ENCODE results near the gene PTPRZ1. TPM values are rescaled to one million over a fixed set of nuclear protein-coding genes. Genes with fewer than 3 reads are reported as not detected.

Gene PTPRZ1
- polyA plus RNA-seq, 1 donor: 3.5 TPM

DNA sequence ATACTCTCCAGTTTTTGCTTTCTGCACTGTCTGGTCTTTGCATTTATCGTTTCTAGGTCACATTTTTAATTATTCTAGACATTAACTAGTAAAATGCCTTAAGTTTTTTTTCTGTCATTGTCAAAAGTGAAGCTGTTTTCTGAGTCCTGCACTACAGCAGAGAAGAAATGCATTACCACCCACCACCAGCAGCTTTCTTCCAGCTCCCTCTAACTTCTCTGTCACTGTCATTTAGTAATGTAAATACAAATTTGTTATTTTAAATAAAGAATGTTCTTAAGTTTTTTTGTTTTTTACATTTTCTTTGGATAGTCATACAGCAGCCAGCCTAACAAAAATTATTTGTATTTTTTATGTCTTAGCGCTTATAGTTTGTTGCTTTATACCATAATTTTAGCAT is 18.8 kb downstream of the PTPRZ1 start:
- no peak for DNase-seq

DNA sequence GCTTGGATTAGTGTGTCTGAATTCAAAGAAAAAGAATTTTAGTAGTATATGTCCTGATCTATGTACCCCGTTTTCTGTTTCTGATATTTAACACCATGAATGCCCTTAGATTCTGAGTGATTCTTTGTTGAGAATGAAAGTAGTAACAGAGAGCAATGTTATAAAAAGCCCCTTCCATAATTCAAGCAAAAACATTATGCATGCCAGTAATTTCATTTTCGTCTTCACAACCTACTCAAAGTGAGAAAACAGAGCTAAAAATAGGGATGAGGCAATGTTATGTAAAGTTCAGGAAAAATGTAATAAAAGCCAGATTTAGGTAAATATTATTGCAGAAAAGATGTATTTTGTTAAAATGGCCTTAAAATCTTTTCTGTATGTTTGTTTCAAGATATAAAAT is 28.1 kb downstream of the PTPRZ1 start:
- no peak for DNase-seq

DNA sequence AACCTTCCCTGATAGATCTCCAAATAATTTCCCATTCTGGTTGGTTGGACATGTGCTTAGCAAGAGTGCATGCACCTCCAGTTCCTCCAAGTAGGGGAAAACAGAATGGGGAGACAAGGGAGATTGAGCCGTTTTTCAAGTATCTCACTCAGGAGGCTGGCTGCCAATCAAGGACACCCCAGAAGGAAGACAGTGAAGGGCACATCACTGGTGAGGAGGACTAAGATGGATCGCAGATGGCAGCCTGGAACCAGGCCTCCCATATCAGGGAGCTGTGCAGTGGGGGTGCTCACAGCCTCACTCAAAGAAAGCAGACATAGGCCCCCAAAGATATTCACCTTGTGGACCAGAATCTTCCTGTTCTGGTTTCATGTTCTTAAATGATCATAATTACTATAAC is 31.2 kb downstream of the PTPRZ1 start:
- no peak for DNase-seq

DNA sequence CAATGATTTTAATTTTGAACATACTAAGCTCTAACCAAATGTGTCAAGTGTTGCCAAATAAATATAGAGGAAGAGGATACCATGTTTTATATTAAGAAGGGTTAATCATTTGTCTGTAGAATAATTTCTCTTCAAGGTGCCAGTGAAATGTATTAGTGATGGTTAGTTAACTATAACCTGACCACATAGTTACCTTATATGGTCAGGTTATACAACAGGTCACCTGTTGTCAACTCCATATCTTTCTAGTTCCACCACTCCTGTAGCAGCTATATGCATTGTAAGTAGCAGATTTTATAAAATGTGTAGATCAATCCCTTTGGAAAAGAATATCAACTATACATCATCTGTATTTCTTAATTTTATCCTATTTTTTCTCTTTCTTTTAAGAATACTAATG is 35.1 kb downstream of the PTPRZ1 start:
- DNase-seq: no peak

DNA sequence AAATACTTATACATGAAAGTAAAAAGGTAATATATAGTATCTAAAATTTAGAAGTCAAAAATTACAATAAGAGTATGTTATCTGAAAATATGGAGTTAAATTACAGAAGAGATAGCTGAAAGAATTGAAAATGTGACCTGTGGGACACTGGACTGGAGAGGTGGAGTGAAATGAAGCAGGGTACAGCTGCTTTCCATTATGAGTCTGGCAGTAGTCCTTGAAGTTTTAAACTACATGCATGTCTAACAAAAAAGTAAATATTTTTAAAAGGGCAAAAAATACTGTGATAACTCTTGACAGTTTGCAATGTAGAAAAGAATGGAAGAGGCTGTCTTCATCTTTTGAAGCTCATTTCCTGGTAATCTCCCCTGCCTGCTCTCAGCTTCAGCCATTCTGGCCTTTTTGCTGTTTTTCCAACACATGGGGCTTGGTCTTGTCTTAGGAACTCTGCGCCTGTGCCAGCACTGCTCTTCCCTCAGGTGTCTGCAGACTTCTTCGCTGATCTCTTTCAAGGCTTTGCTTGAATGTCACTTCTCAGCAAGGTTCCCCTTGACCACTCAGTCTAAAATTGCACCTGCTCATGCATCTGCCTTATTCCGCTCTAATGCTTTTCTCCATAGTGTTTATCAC is 36.9 kb downstream of the PTPRZ1 start:
- DNase-seq: no peak

DNA sequence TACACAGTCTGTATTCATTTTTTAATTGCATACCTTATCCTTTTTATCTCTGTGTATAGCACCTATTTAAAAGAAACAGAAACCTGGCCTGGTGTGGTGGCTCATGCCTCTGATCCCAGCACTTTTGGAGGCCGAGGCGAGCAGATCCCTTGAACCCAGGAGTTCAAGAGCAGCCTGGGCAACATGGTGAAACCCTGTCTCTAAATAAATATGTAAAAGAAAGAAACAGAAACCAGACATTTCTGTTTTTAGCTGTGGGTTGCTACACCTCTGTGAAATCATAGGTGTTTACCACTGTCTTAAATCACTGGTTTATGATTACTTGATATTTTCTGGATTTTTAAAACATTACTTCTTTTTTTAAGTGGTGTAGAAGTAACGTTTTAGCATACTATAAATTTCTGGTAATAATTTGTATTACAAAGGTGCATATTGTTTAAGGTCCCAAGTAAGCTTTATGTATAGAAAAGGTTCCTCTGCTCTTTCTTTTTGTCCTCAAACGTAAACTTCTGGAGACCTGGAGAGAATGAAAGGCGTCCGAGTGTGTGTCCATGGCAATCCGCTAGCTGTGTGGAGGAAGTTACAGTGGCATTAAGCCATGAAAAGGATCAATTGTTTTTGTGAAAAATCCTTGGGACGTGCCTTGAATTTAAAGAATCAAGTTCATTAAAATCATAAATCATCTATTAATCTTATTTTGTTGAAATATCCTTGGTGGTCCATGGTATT is 41.1 kb downstream of the PTPRZ1 start:
- no peak for DNase-seq

DNA sequence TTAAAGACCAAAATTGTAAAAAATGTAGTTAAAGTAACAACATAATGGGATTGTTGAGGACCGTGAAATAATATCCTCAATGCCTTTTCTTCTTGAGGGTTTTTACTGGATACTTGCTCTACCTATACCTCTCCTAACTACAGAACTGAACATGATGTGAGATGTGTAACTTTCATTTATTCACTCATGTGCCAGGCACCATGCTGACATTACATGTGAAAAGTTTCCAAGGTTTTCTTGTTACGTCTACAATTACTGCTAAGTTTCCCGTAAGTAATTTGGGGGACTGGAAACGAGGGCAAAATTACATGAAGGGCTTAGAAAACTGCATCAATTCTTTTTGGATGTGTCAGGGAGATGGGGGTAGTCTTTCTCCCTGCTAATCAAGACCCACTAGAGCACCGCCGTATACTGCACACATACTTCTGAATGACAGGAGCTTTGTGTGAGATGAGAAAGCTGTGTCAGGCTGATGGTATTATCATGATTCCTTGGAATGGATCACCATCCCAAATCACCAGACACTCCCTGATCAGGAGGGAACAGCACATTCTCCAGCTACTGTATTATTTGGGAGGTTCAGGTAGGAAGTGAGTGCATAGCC is 41.8 kb downstream of the PTPRZ1 start:
- DNase-seq: no peak

DNA sequence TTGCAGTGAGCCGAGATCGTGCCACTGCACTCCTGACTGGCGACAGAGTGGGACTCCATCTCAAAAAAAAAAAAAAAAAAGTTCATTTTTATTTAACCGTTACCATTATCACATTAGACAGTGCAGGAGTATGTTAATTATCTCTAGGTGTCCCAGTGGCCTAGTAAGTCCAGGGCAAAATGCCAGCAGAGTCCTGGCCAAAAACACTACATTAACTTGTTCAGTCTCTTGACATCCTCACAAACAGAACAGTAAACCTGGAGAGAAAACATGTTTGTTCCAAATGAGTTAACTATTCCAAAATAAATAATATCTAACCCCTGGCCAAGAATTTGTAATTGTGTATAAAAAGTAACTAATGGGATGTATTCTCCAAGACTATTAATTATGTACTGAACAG is 43.2 kb downstream of the PTPRZ1 start:
- DNase-seq: no peak

DNA sequence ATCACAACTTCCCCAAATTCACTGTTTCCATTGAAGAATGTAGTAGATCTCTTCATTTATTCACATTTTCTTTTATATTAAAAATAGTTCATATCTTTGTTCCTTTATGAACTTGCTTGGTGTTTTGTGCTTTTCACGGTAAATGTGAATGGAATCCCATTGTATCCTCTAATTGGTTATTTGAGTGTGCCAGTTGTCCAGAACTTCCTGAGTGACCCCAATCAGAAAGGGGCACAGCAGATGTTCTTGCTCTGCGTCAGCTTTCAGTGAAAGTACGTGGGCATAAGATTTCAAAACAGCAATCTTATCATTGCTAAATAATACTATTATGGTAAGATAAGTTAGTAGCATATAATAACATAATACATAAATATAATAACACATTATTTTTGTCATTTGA is 47.0 kb downstream of the PTPRZ1 start:
- DNase-seq: no peak

DNA sequence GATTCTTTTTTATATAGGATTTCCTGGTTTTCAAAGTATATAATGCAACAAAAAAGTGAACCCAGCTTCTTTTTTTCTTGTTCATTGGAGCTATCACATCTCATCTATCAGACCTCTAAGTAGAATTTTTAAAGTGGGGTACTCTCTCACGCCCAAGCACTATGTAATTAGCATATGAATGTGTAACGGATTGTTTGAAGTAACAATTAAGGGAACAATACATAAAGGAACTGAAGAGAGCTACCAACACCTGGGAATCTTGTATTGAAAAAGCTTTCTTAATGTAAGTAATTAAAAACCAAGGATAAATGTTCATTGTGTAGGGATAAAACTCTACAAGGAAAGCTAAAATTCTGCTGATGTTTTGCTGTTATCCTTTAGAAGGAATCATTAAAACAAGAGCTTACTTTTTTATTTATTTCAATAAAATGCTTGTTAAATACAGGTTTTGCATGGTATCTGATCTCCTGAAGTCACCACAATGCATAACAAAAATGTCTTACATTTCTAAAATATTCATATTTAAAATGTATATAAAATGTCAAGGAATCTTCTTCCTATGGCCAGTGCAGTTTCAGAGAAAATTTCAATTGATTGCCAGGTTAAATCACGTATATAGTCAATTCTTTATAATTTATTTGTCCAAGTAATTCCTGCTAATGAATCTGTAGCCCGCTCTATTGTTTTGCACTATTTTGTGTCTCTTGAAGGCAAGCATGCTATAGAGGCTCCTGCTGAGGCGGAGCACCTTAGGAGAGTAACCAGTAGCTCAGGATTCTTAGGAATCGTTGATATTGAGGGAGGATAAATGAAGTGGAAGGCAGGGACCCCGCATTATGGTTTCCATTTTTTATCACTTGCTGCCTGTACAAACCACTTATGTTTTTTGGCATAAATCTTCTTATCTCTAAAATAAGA is 51.6 kb downstream of the PTPRZ1 start:
- no peak for DNase-seq

DNA sequence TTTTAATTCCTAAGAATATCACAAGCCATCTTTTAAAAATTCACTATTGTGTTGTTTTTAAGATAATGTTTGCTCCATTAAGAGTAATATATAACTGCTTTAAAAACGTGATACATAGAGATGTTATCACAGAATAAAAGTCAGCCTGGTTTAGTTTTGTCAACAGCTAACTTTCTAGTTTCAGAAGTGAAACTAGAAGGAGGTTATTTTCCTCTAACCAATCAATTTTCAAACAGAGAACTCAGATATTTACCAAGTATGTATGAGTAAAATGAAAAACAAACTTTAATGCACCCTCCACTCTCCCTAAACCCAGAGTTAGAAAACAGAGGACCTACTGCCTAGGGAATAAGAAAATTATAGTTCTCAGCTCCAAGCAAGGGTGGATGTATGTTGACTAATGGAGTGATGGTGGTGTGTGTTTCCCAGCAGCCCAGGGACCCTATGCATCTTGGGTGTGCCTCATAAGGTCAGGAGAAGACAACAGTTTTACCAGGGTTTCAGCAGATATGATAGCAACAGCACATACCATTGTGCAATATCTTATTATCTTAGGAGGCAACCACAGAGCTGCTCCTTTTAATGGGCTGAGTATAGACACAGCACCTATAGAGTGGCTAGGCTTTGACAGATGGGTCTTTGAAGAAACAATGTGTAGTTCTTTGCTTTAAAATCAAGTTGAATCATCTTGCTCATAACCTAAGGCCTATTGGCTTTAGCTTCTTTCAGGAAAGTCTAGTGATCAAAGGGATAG is 58.4 kb downstream of the PTPRZ1 start:
- no peak for DNase-seq

DNA sequence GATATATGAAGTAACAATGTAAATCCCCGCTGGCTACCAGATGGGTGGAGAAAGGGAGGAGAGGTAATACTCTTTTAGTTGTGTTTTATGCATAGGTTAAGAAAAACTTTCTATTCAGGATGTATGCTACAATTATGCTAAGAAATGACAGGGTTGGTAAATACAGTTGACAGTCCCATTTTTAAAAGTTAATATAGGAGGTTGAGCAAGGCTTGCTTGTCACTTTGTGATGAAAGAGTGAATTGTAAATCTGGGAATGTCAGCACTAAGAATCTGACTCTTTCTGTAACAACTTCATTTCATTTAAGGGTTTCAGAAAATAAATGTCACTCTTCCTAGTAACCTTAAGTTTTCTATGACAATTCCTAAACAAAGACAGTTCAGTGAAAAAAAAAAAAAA is 59.8 kb downstream of the PTPRZ1 start:
- DNase-seq: no peak

DNA sequence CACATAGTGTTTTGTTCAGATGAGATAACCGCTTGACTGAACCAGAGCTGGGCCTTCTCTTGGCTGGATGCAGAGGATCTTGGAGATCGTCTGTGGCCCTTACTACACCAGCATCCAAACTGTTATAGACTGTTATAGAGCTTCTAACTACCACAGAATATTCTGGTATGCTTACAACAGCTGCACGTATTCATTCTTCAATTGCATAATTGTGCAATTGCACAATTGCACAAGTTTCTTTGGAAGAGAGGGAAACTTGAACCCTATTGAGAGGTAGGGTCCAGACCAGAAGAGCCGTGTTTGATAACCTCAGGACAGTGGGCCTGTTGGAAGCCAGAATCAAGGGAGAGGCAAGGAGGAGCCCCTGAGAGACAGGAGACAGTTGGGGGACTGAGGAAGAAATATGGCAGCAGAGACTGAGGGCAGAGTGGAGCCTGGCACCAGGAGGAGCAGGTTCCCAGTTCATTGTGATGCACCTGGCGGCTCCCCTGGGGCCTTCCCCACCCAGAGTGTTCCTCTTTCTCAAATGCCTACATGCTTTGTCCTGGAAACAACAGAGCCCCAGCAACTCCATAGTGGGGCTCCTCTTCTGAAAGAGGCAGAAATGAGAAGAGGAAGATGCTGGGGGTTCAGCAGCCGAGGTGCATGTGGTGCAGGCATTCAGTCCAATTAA is 64.1 kb downstream of the PTPRZ1 start:
- no peak for DNase-seq

DNA sequence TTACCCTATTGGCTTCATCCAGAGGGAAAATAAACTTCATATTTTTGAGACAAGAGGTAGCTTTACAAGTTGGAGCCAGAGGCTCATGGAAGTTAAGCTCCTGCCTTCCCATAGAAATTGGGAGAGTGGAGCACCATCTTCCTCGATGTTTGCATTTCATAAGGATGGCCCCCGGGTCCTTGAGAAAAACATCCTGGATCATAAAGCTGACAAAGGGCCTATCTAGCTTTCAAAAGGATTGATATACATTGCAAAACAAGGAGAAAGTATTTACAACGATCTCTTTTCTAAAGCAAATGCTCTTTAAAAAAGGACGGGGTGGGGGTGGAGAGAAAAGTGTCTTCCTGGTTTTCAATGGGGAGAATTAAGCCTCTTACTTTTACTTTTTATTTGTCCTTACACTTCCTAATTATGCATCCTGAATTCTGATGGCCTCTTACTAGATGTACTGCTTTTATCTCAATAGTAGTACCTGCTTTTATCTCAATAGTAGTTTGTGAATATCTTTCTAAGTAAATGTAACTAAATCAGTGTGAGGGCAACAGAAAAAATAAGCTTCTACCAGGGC is 65.6 kb downstream of the PTPRZ1 start:
- DNase-seq: no peak

DNA sequence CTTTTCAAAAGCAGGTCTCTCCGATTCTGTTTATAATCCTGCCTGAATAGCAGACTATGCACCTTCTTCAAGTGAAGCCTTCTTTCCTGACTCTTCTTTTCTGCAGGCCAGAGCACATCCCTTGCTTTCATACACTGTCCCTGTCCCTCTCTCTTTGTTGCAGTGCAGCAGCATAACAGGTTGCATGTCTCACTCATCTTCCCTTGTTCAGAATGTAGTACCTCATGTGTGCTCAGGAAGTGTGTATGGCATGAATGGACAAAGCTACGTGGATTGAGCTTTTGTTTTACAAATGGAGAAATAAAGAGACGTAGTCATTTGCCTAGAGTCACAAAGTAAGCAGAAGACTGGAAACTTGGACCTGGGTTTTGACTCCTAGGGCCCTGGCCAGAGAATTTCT is 68.0 kb downstream of the PTPRZ1 start:
- no peak for DNase-seq

DNA sequence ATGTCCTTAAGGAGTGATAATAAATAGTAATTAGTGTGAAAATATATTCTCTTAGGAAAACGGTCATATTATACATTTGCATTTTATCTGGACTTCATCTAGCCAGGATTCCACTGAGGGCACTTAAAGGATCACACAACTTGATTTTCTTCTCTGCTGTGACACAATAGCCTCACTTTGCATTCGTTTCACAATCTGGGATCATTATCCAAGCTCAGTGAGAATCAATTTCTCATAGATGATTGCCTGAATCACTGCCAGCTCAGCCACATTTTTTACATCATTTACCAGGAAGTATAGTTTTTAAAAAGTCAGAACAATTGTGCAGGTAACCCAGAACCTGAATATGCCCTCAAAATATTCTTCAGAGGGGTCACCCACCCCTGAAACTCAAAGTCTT is 68.9 kb downstream of the PTPRZ1 start:
- no peak for DNase-seq

DNA sequence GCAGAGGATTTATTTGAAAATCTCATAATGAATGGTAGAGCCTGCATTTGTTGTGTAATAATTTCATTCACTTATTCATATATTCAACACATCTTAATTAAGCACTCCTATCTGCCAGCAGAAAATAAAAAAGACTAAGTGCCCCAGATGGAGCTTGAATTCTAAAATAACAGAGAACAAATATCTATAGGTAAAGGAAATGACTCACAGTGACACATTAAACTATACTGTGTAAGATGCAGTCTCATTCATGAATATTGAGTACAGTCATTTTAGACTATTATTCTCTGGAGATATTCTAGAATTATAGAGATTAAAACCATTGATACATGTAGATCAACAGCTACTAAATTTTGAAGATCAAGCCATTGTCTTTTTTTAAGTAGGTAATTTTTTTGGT is 72.1 kb downstream of the PTPRZ1 start:
- no peak for DNase-seq

DNA sequence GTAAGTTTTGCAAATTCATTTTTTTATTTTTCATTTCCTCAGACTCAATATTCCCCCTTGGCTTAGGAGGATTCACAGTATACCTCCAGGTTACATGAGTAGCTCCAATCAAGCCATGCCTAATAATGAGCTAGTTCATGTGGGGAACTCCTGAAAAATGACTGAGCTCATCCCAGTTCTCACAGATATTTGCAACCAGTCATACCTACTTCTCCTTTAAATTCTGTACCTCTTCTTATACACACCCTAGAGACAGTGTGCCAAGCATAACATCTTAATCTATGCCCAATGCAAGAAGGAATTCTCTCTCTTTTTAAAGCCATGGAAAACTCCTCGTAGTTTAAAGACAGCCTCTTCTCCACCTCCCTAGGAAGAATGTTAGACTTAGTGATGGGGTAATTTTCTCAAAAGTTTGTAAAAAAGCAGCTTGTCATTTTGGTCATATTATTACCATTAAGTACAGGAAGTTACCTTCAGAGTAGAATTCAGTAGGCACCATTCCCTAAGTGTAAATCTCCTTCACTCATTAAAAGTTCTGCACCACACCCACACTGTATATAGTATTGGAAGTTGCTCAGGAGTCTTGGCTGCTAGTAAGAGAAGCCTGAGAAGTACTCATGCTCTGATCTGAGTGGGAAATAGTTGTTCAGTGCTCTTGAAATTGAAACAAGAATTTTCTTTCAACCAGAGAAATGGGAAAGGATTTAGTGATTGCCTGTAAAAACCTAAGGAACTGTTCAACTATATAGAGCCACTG is 72.7 kb downstream of the PTPRZ1 start:
- no peak for DNase-seq

DNA sequence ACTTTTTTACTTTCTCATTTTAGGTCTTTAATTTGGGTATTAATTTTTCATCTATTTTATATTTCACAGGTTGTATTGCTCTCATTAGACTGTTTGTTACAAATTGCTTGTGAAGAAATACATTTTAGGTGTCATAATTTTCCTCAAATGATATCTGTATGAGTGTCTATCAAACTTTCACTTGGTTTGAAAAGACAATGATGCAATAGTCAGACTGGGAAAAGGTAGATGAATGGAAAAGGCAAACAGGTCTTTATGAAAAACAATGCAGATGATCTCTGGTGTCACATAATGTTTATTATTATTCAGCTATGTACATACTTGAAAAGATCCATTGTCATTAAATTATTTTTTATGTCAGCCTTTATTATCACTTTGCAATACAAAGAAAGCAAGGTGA is 80.2 kb downstream of the PTPRZ1 start:
- DNase-seq: no peak

DNA sequence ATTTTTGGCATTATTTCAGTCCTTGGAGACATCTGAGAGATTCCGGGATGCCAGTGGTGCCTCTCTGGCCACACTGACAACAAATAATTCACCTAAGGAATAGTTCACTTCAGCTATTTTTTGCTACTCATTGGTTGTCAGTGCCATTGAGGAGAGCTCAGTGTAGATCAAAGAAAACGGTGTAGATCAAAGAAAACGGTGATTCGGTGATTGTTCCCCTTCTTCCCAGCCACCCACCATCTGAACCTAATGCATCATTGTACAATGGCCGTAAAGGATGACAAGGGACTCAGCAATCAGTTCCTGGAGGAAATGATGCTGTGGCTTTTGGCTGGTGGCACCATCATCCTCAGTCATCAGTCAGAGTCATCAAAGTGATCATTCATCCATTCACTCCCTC is 80.6 kb downstream of the PTPRZ1 start:
- DNase-seq: no peak

Data from left kidney (tissue), 2 donors.